Ishikawa (cell line): Measurements from ENCODE around the gene SGCD.

ENCODE experiments used
- CEBPB ChIP-seq: IDR thresholded peaks from 2 replicates; pipeline ENCODE4 v1.6.1; 2012
- CREB1 ChIP-seq: IDR thresholded peaks from 2 replicates; pipeline ENCODE4 v1.6.1; 2012; ENCODE audit warnings: low read depth
- EGR1 ChIP-seq: IDR thresholded peaks from 2 replicates; pipeline ENCODE4 v1.6.1; 2012
- EP300 ChIP-seq: IDR thresholded peaks from 2 replicates; pipeline ENCODE4 v1.6.1; 2012; ENCODE audit warnings: borderline replicate concordance
- FOXM1 ChIP-seq: IDR thresholded peaks from 2 replicates; pipeline ENCODE4 v1.6.1; 2012; ENCODE audit warnings: low read depth, borderline replicate concordance
- NFIC ChIP-seq: IDR thresholded peaks from 2 replicates; pipeline ENCODE4 v1.6.1; 2012
- RAD21 ChIP-seq: IDR thresholded peaks from 2 replicates; pipeline ENCODE4 v1.6.1; 2012; ENCODE audit warnings: low read depth
- TAF1 ChIP-seq: IDR thresholded peaks from 2 replicates; pipeline ENCODE4 v1.6.1; 2012; ENCODE audit warnings: low read depth, mild to moderate bottlenecking
- TCF12 ChIP-seq: IDR thresholded peaks from 2 replicates; pipeline ENCODE4 v1.6.1; 2012; ENCODE audit warnings: low read depth
- TEAD4 ChIP-seq: IDR thresholded peaks from 2 replicates; pipeline ENCODE4 v1.6.1; 2012
- YY1 ChIP-seq: IDR thresholded peaks from 2 replicates; pipeline ENCODE4 v1.6.1; 2012; ENCODE audit warnings: low read depth
- ZBTB7A ChIP-seq: IDR thresholded peaks from 2 replicates; pipeline ENCODE4 v1.6.1; 2012; ENCODE audit warnings: low read depth
- TF ChIP-seq, protein P1 (sequence below): IDR thresholded peaks from 2 replicates; pipeline ENCODE4 v1.6.1; 2012
- TF ChIP-seq, protein P2 (sequence below): IDR thresholded peaks from 2 replicates; pipeline ENCODE4 v1.6.1; 2012; ENCODE audit warnings: low read depth, mild to moderate bottlenecking
- TF ChIP-seq, protein P3 (sequence below): IDR thresholded peaks from 2 replicates; pipeline ENCODE4 v1.6.1; 2012

Gene SGCD

DNA sequence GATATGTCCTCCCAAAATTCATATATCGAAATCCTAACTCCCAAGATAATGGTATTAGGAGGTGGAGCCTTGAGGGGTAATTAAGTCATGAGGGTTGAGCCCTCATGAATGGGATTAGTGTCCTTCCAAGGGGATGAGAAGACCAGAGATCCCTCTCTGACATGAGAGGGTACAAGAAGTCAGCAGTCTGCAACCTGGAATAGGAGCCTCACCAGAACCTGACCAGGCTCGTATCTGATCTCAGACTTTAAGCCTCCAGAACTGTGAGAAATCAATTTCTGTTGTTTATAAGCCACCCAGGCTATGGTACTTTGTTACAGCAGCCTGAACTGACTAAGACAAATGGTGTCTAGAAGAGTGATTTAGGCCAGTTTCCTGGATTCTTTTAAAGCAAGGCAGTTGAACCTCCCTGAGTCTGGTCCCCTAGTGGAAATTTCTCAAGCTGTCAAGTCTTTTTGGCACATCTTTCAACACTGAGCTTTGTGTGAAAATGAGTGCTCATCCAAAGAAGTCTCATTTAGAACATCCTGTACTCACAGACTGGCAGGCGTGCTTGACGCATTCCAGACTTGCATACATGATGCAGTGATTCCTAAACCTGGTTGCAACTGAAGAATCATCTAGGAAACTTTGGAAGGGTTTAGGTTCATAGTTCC is 268.3 kb downstream of the SGCD start:
- TF ChIP-seq, protein P1, sequence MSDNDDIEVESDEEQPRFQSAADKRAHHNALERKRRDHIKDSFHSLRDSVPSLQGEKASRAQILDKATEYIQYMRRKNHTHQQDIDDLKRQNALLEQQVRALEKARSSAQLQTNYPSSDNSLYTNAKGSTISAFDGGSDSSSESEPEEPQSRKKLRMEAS: no peak

DNA sequence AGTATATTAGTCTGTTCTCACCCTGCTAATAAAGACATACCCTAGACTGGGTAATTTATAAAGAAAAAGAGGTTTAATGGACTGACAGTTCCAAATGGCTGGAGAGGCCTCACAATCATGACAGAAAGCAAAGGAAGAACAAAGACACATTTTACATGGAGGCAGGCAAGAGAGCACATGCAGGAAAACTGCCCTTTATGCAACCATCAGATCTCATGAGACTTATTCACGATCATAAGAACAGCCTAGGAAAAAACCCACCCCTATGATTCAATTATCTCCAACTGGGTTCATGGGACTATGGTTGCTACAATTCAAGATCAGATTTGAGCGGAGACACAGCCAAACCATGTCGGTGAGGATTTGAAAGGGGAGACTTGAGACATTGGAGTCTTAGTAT is 270.3 kb downstream of the SGCD start:
- TF ChIP-seq CREB1: no peak
- TF ChIP-seq FOXM1: no peak
- TF ChIP-seq RAD21: no peak
- TF ChIP-seq, protein P2, sequence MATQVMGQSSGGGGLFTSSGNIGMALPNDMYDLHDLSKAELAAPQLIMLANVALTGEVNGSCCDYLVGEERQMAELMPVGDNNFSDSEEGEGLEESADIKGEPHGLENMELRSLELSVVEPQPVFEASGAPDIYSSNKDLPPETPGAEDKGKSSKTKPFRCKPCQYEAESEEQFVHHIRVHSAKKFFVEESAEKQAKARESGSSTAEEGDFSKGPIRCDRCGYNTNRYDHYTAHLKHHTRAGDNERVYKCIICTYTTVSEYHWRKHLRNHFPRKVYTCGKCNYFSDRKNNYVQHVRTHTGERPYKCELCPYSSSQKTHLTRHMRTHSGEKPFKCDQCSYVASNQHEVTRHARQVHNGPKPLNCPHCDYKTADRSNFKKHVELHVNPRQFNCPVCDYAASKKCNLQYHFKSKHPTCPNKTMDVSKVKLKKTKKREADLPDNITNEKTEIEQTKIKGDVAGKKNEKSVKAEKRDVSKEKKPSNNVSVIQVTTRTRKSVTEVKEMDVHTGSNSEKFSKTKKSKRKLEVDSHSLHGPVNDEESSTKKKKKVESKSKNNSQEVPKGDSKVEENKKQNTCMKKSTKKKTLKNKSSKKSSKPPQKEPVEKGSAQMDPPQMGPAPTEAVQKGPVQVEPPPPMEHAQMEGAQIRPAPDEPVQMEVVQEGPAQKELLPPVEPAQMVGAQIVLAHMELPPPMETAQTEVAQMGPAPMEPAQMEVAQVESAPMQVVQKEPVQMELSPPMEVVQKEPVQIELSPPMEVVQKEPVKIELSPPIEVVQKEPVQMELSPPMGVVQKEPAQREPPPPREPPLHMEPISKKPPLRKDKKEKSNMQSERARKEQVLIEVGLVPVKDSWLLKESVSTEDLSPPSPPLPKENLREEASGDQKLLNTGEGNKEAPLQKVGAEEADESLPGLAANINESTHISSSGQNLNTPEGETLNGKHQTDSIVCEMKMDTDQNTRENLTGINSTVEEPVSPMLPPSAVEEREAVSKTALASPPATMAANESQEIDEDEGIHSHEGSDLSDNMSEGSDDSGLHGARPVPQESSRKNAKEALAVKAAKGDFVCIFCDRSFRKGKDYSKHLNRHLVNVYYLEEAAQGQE: no peak
- TF ChIP-seq EP300: no peak
- no peak for TF ChIP-seq EGR1

DNA sequence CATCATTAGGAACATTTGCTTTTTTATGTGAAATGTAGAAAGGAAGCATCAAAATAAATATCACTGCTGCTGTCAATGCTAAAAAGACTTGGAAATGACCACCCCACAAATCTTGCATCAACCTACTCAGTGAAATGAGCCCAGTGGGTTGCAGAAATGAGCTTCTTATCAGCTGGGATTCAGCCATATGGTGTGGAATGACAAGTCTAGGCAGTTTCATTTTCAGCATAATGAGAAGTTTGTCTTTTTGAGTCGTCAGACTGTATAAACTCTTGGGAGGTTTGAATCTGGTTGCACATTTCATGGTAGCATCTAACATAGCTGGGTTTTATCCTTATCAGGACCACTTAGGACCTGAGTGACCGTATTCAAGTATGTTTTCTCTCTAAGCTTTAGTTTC is 272.0 kb downstream of the SGCD start:
- no peak for TF ChIP-seq FOXM1
- TF ChIP-seq ZBTB7A: no peak
- no peak for TF ChIP-seq CEBPB
- TF ChIP-seq NFIC: no peak
- no peak for TF ChIP-seq YY1
- no peak for TF ChIP-seq TAF1
- TF ChIP-seq, protein P2: no peak
- no peak for TF ChIP-seq EP300
- TF ChIP-seq TEAD4: no peak
- TF ChIP-seq RAD21: no peak
- TF ChIP-seq, protein P1: no peak
- TF ChIP-seq EGR1: no peak

DNA sequence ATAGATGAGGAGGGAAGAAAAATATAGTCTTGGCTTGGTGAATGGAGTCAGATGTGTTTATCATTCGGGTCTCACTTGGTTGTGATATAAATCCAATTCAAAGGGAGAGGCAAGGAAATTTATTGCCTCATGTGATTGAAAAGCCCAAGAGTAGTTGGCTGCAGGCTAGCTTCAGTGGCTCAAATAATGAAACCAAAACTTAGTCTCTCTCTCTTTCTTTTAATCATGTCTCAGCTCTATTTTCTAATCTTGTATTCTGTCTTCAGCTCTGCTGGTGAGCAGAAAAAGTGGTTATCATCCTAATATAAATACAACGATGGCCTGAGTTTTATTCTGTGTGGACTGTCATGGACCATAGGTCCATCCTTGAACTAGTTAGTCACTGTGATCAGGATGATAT is 288.9 kb downstream of the SGCD start:
- TF ChIP-seq EP300 (no peak), EGR1 (no peak), RAD21 (no peak), NFIC (no peak), CEBPB (no peak), CREB1 (no peak)

DNA sequence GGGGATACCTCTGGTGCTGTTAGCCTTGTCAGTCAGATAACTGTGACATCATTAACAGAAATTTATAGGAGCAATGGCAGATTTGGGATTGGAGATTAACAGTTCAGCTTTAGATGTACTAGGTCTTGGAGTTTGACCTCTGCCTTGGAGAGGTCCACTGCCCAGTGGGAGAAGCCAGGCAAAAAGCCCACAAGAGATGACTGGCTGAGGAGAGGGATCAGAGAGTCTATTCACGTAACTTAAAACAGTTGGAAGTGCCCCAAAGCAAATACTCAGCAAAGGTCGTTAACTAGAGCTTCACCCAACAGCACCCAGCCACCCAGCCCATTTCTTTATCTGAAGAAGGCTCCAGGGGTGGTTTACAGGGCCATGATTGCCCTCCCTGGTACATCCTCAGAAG is 290.5 kb downstream of the SGCD start:
- TF ChIP-seq NFIC: no peak
- TF ChIP-seq FOXM1: no peak
- no peak for TF ChIP-seq ZBTB7A
- TF ChIP-seq TCF12: no peak

DNA sequence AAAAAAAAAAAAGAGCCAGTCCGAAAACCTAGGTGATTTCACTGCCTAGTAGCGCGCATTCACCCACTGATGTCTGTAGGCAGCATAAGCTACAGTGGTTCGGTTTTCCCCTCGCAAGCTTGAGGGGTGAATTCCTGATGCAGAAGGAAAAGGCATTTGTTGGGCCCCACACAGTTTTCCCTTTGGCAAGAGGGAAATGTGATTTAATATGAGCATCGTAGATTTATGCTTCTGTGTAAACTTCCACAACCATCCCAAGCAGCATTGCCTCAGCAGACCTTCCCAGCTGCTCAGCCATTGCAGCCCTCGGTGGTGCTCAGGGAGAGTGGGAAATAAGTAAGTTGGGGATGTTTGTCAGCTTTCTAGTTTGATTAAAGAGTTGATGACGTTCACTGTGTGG is 291.6 kb downstream of the SGCD start:
- no peak for TF ChIP-seq FOXM1
- TF ChIP-seq, protein P1: no peak
- TF ChIP-seq ZBTB7A: no peak
- TF ChIP-seq, protein P3, sequence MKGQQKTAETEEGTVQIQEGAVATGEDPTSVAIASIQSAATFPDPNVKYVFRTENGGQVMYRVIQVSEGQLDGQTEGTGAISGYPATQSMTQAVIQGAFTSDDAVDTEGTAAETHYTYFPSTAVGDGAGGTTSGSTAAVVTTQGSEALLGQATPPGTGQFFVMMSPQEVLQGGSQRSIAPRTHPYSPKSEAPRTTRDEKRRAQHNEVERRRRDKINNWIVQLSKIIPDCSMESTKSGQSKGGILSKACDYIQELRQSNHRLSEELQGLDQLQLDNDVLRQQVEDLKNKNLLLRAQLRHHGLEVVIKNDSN: no peak
- TF ChIP-seq RAD21: no peak
- TF ChIP-seq NFIC: no peak
- TF ChIP-seq TEAD4: no peak
- TF ChIP-seq EGR1: no peak
- no peak for TF ChIP-seq CREB1
- no peak for TF ChIP-seq TAF1
- TF ChIP-seq EP300: no peak
- no peak for TF ChIP-seq CEBPB
- no peak for TF ChIP-seq TCF12
- TF ChIP-seq YY1: no peak
- TF ChIP-seq, protein P2: no peak
